Measurements from ENCODE around the gene IL2RA. TPM values are rescaled to one million over a fixed set of nuclear protein-coding genes. Genes with fewer than 3 reads are reported as not detected.

Gene IL2RA
- total and polyA plus RNA-seq, 2 experiments from 2014 or later = not detected

GRCh38 chr10:6046773-6047611, 15.2 kb downstream of the IL2RA start:
- Histone ChIP-seq H3F3A (replicated peaks; ENCODE audit: low read depth) (no peaks in the 10 kb centered on the region), H3K4me3 (no peak overlapping the region), H3K27me3 (ENCODE audit: insufficient read depth) (no peaks in the 10 kb centered on the region), H2AFZ (no peak overlapping the region), H3K4me2 (no peak overlapping the region), H4K20me1 (replicated peaks; ENCODE audit: insufficient read depth) (no peaks in the 10 kb centered on the region), H3K27ac (ENCODE audit: low read depth) (no peak overlapping the region), H3K36me3 (ENCODE audit: insufficient read depth) (no peaks in the 10 kb centered on the region), H3K79me2 (replicated peaks; ENCODE audit: insufficient read depth) (no peaks in the 10 kb centered on the region), H3K9me2 (ENCODE audit: insufficient read depth) (no peaks in the 10 kb centered on the region), H3K4me1 (ENCODE audit: insufficient read depth) (no peaks in the 10 kb centered on the region)
- TF ChIP-seq STAT1 (IDR thresholded peaks at IDR 0.05; ENCODE audit: unreplicated experiment) (no peak), ZNF331 (CRISPR knock-in tag; IDR thresholded peaks at IDR 0.05; ENCODE audit: low read depth) (no peak), JUNB (IDR thresholded peaks at IDR 0.05; ENCODE audit: unreplicated experiment) (no peak), ZNF114 (CRISPR knock-in tag; IDR thresholded peaks at IDR 0.05) (no peak), ZNF462 (CRISPR knock-in tag; IDR thresholded peaks at IDR 0.05) (no peak), POLR2AphosphoS5 (IDR thresholded peaks at IDR 0.05; ENCODE audit: low read depth) (no peak), CREB1 (CRISPR knock-in tag; IDR thresholded peaks at IDR 0.05; ENCODE audit: low read depth) (no peak), REST (IDR thresholded peaks at IDR 0.05; ENCODE audit: unreplicated experiment) (no peak), EZH2 (IDR thresholded peaks at IDR 0.05; ENCODE audit: low read depth, unreplicated experiment) (no peak), CTCF (conservative IDR thresholded peaks at IDR 0.05; ENCODE audit: low read depth in 2 of 2) (no peak), EZH2phosphoT487 (IDR thresholded peaks at IDR 0.05; ENCODE audit: unreplicated experiment) (no peak), NANOG (IDR thresholded peaks at IDR 0.05; ENCODE audit: borderline replicate concordance) (no peak)
- TF ChIP-seq, protein P1, sequence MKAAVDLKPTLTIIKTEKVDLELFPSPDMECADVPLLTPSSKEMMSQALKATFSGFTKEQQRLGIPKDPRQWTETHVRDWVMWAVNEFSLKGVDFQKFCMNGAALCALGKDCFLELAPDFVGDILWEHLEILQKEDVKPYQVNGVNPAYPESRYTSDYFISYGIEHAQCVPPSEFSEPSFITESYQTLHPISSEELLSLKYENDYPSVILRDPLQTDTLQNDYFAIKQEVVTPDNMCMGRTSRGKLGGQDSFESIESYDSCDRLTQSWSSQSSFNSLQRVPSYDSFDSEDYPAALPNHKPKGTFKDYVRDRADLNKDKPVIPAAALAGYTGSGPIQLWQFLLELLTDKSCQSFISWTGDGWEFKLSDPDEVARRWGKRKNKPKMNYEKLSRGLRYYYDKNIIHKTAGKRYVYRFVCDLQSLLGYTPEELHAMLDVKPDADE (IDR thresholded peaks at IDR 0.05) = no peak
- Mint-ChIP-seq H3K36me3 (ENCODE audit: low read depth) (no peaks in the 10 kb centered on the region), H3K4me3 (no peak overlapping the region), H3K9me3 (no peaks in the 10 kb centered on the region), H3K27me3 (ENCODE audit: insufficient read depth, low read depth, poor library complexity) (peaks cover 13% of the 10 kb centered on the region), H3K27ac (no peak overlapping the region), H3K4me1 (peaks cover 4% of the 10 kb centered on the region; the same call in 1 of the 3 replicates)
- DNase-seq (ENCODE audit: low spot score) = no peak
- no peak for ATAC-seq

All from GM23338 (cell line).